Neural cell (in vitro differentiated cells): ENCODE results near the gene SREK1IP1. TPM values are rescaled to one million over a fixed set of nuclear protein-coding genes. Genes with fewer than 3 reads are reported as not detected.
A peak's percentile ranks its signal among the peaks of the same experiment; 100 is the strongest.

Experiments
- H2AFZ ChIP-seq: fragments of 200-600, 300-800 bp; sonication (generic), shearing (Covaris generic); 2 replicates; pipeline ENCODE4 v1.6.0; 2014; ENCODE audit warnings: low read depth, mild to moderate bottlenecking, antibody characterized with exemption, low read length, moderate library complexity
- H3F3A ChIP-seq: fragments of 200-600 bp; shearing (Covaris generic); 2 replicates; pipeline ENCODE4 v1.6.1; 2016; ENCODE audit warnings: mild to moderate bottlenecking, moderate library complexity, mixed read lengths, antibody characterized with exemption, low read length; ENCODE audit not compliant: insufficient read depth, poor library complexity, severe bottlenecking
- H3K27ac ChIP-seq: fragments of 200-600, 300-800 bp; sonication (generic), shearing (Covaris generic); 2 replicates; pipeline ENCODE4 v1.5.1; 2014; ENCODE audit warnings: mild to moderate bottlenecking, low read length, moderate library complexity
- H3K27me3 ChIP-seq: fragments of 300-800, 200-600 bp; sonication (generic), shearing (Covaris generic); 2 replicates; pipeline ENCODE4 v1.6.0; 2014; ENCODE audit warnings: mild to moderate bottlenecking, low read depth, low read length, moderate library complexity; ENCODE audit not compliant: insufficient read depth
- H3K36me3 ChIP-seq: fragments of 300-800, 200-600 bp; sonication (generic), shearing (Covaris generic); 2 replicates; pipeline ENCODE4 v1.5.1; 2014; ENCODE audit warnings: mild to moderate bottlenecking, antibody characterized with exemption, low read length, moderate library complexity; ENCODE audit not compliant: insufficient read depth
- H3K4me2 ChIP-seq: fragments of 300-800, 200-600 bp; sonication (generic), shearing (Covaris generic); 2 replicates; pipeline ENCODE4 v1.6.0; 2014; ENCODE audit warnings: mild to moderate bottlenecking, low read length
- H3K4me3 ChIP-seq: fragments of 300-800, 200-600 bp; sonication (generic), shearing (Covaris generic); 2 replicates; pipeline ENCODE4 v1.5.1; 2014; ENCODE audit warnings: mild to moderate bottlenecking, low read length, moderate library complexity
- H3K79me2 ChIP-seq: fragments of 200-600 bp; shearing (Covaris generic); replicated peaks from 2 replicates; pipeline ENCODE4 v1.6.0; 2014; ENCODE audit warnings: mild to moderate bottlenecking, low read length, moderate library complexity; ENCODE audit not compliant: insufficient read depth
- H3K9ac ChIP-seq: fragments of 300-800, 200-600 bp; sonication (generic), shearing (Covaris generic); 2 replicates; pipeline ENCODE4 v1.6.1; 2016; ENCODE audit warnings: mild to moderate bottlenecking, low read length, mixed read lengths
- H3K9me2 ChIP-seq: fragments of 200-600 bp; shearing (Covaris generic); 2 replicates; pipeline ENCODE4 v1.6.1; 2016; ENCODE audit warnings: mild to moderate bottlenecking, low read length, mixed read lengths; ENCODE audit not compliant: insufficient read depth
- H3K9me3 ChIP-seq: fragments of 200-600, 300-800 bp; sonication (generic), shearing (Covaris generic); 2 replicates; pipeline ENCODE4 v1.6.1; 2016; ENCODE audit warnings: mild to moderate bottlenecking, mixed run types, low read length, moderate library complexity, mixed read lengths
- H4K20me1 ChIP-seq: fragments of 200-600 bp; shearing (Covaris generic); 2 replicates; pipeline ENCODE4 v1.6.1; 2016; ENCODE audit warnings: mild to moderate bottlenecking, mixed run types; ENCODE audit not compliant: insufficient read depth
- CTCF ChIP-seq: fragments of 450-650 bp; IDR thresholded peaks from 2 replicates; pipeline ENCODE4 v1.5.1; 2014; ENCODE audit warnings: antibody characterized with exemption, mild to moderate bottlenecking, moderate library complexity; ENCODE audit not compliant: poor library complexity, severe bottlenecking
- EP300 ChIP-seq: fragments of 450-650 bp; conservative IDR thresholded peaks from 2 replicates; pipeline ENCODE4 v1.6.1; 2014; ENCODE audit warnings: antibody characterized with exemption, mild to moderate bottlenecking, moderate library complexity; ENCODE audit not compliant: poor library complexity, severe bottlenecking
- EZH2 ChIP-seq: fragments of 200-600, 300-800 bp; shearing (Covaris generic), sonication (generic); IDR thresholded peaks from 2 replicates; pipeline ENCODE4 v1.6.1; 2014; ENCODE audit warnings: antibody characterized with exemption, low read length, borderline replicate concordance, mild to moderate bottlenecking; ENCODE audit not compliant: insufficient read depth, poor library complexity, severe bottlenecking
- MXI1 ChIP-seq: fragments of 450-650 bp; conservative IDR thresholded peaks from 2 replicates; pipeline ENCODE4 v1.6.1; 2014; ENCODE audit warnings: antibody characterized with exemption, mild to moderate bottlenecking; ENCODE audit not compliant: poor library complexity, severe bottlenecking
- POLR2AphosphoS5 ChIP-seq: IDR thresholded peaks from 2 replicates; pipeline ENCODE4 v1.6.1; 2012
- RAD21 ChIP-seq: fragments of 450-650 bp; conservative IDR thresholded peaks from 2 replicates; pipeline ENCODE4 v1.6.1; 2014; ENCODE audit warnings: antibody characterized with exemption, mild to moderate bottlenecking, moderate library complexity
- SMC3 ChIP-seq: fragments of 450-650 bp; conservative IDR thresholded peaks from 2 replicates; pipeline ENCODE4 v1.6.1; 2014; ENCODE audit warnings: antibody characterized with exemption, mild to moderate bottlenecking, moderate library complexity; ENCODE audit not compliant: poor library complexity
- TAF1 ChIP-seq: IDR thresholded peaks from 2 replicates; pipeline ENCODE4 v1.6.1; 2012; ENCODE audit warnings: low read depth
- polyA minus RNA-seq: library from RNA; depleted of rRNA, polyadenylated mRNA; stranded (reverse); fragments of >200 nt; gene quantifications from 2 replicates; pipeline ENCODE4 v1.2.3, GENCODE V29; 2014
- polyA plus RNA-seq: library from polyadenylated mRNA; depleted of rRNA; stranded (reverse); fragments of >200 nt; gene quantifications from 2 replicates; pipeline ENCODE4 v1.2.3, GENCODE V29; 2014
- TF ChIP-seq, protein P1 (sequence below): IDR thresholded peaks from 2 replicates; pipeline ENCODE4 v1.6.1; 2012; ENCODE audit warnings: borderline replicate concordance

SREK1IP1 gene
- polyA plus RNA-seq (13.6 and 23.5 TPM in 2 replicates), polyA minus RNA-seq (27.3 and 31.0 TPM in 2 replicates)

- H3K4me3 ChIP-seq: peak within 1 kb of the TSS; percentile 85
These were observed at the start of gene SREK1IP1, which contains the start of gene CWC27 for GRCh38 chr5:64768358-64769312. Gene SREK1IP1, minus strand, starts transcription at chr5:64768691. Its CDS starts 174 bp downstream, at chr5:64768517. Gene CWC27, plus strand, starts transcription at chr5:64768930. Its CDS starts 217 bp downstream, at chr5:64769147.

GRCh38 chr5:64818245-64818644, 49.8 kb upstream of the SREK1IP1 start:
- Histone ChIP-seq H3K9me2 (no peaks in the 10 kb centered on the region), H3K27ac (no peak overlapping the region), H3K4me3 (no peak overlapping the region), H3F3A (no peaks in the 10 kb centered on the region), H3K27me3 (no peaks in the 10 kb centered on the region), H2AFZ (no peak overlapping the region), H3K4me2 (no peak overlapping the region), H3K9me3 (no peaks in the 10 kb centered on the region), H4K20me1 (no peaks in the 10 kb centered on the region), H3K36me3 (no peaks in the 10 kb centered on the region), H3K9ac (no peak overlapping the region), H3K79me2 (no peaks in the 10 kb centered on the region)
- TF ChIP-seq CTCF: no peak

More at GRCh38 chr5:64768358-64769312, at the start of gene SREK1IP1, which contains the start of gene CWC27:
- H3K27ac ChIP-seq: peak within 1 kb of the TSS; percentile 84
- H3K9me3 ChIP-seq: no peaks in the 10 kb centered on the region
- TF ChIP-seq POLR2AphosphoS5 (peak; percentile 82), SMC3 (peak; percentile 37), EP300 (peak; percentile 62), MXI1 (peak; percentile 77), EZH2 (no peak), RAD21 (peak; percentile 43), CTCF (peak; percentile 52), TAF1 (peak; percentile 90)
- TF ChIP-seq, protein P1, sequence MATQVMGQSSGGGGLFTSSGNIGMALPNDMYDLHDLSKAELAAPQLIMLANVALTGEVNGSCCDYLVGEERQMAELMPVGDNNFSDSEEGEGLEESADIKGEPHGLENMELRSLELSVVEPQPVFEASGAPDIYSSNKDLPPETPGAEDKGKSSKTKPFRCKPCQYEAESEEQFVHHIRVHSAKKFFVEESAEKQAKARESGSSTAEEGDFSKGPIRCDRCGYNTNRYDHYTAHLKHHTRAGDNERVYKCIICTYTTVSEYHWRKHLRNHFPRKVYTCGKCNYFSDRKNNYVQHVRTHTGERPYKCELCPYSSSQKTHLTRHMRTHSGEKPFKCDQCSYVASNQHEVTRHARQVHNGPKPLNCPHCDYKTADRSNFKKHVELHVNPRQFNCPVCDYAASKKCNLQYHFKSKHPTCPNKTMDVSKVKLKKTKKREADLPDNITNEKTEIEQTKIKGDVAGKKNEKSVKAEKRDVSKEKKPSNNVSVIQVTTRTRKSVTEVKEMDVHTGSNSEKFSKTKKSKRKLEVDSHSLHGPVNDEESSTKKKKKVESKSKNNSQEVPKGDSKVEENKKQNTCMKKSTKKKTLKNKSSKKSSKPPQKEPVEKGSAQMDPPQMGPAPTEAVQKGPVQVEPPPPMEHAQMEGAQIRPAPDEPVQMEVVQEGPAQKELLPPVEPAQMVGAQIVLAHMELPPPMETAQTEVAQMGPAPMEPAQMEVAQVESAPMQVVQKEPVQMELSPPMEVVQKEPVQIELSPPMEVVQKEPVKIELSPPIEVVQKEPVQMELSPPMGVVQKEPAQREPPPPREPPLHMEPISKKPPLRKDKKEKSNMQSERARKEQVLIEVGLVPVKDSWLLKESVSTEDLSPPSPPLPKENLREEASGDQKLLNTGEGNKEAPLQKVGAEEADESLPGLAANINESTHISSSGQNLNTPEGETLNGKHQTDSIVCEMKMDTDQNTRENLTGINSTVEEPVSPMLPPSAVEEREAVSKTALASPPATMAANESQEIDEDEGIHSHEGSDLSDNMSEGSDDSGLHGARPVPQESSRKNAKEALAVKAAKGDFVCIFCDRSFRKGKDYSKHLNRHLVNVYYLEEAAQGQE: peak; percentile 19
- H2AFZ ChIP-seq: peak within 1 kb of the TSS; percentile 92
- H3K9ac ChIP-seq: peak within 1 kb of the TSS; percentile 88
- no peaks in the 10 kb centered on the region for H3K9me2 ChIP-seq
- no peaks in the 10 kb centered on the region for H3K36me3 ChIP-seq
- H4K20me1 ChIP-seq: no peaks in the 10 kb centered on the region
- peak within 1 kb of the TSS; percentile 95 for H3K4me2 ChIP-seq
- peaks cover 59% of the 10 kb centered on the region for H3K79me2 ChIP-seq
- H3K27me3 ChIP-seq: no peaks in the 10 kb centered on the region
- H3F3A ChIP-seq: no peaks in the 10 kb centered on the region
